HG03575 (cell line): ENCODE data around the gene UGT1A10.
"Not testable (repeated sequence)": the region's sequence is repeated elsewhere in the genome, so short reads cannot be mapped to it uniquely, and the experiment has no call there.

Source experiments
- ATAC-seq: cut with Tn5 transposase; IDR thresholded peaks from one replicate; pipeline ENCODE4 v1.9.1; 2021; ENCODE audit not compliant: unreplicated experiment, insufficient number of reproducible peaks, low FRiP score; ENCODE audit errors: extremely low read depth

The UGT1A10 gene

DNA sequence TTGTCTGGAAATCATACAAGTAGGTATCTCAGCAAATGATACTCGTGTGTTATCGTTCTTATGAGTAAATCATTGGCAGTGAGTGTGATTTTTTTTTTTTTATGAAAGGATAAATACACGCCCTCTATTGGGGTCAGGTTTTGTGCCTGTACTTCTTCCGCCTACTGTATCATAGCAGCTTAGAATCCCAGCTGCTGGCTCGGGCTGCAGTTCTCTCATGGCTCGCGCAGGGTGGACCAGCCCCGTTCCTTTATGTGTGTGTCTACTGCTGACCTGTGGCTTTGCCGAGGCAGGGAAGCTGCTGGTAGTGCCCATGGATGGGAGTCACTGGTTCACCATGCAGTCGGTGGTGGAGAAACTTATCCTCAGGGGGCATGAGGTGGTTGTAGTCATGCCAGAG lies at the start of gene UGT1A10:
Gene UGT1A10, plus strand, starts transcription at position 143 of the 400 bp plus-strand sequence. Its CDS starts 75 bp downstream, at position 218.
- ATAC-seq: not testable (repeated sequence)

DNA sequence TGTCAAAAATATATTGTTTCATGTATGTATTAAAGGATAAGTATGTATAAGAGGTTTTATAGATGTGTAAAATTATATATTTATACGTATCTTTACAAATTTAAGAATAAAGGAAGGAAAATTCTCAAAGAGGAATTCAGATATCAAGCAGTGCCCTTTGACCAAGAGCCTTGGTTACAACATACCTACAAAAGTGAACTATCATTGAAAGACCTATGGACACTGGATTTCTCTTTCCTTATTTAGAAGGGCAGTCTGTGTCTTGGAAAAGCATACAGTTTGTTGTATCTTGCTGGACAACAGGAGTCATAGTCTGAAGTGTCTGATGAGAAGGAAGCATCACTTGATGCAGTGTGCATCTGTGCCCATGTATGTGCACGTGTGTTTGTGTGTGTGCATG lies 47.8 kb upstream of the UGT1A10 start:
- no peak for ATAC-seq

DNA sequence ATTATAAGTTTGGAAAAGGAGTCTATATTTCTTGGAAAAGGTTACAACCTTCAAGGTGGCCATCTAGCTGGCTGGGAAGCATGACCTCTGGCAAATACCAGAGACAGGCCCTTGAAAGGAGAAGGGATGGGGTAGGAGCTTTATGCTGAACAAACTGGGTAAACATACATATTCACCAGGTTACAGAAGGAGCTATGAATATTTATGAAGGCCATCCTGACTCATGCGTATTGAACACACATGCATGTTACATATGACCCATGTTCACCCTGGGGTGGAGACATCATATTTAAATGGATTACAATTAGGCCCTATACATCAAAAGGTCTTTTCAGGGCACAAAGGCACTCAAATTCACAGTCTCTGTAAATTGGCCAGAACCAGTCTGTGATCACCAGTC lies 43.5 kb upstream of the UGT1A10 start:
- ATAC-seq: not testable (repeated sequence)

DNA sequence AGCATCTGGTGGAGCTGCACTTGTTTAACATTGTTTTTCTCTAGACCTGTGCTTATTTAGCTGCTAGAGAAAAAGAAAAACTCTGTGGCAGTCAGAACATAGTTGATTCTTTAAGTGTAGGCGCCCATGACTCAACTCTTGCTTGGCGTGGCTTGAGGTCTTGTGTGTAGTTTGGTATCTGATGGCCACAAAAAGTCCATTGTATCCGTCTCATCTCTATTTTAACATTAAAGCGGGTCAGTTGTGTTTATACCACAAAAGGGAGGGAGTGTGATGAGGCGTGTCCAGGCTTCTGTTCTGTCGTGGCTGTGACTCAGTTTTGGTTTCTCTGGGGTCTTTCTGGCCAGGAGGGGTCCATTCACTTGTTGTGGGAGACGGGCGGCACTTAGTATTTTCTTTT lies 43.0 kb upstream of the UGT1A10 start:
- no peak for ATAC-seq

DNA sequence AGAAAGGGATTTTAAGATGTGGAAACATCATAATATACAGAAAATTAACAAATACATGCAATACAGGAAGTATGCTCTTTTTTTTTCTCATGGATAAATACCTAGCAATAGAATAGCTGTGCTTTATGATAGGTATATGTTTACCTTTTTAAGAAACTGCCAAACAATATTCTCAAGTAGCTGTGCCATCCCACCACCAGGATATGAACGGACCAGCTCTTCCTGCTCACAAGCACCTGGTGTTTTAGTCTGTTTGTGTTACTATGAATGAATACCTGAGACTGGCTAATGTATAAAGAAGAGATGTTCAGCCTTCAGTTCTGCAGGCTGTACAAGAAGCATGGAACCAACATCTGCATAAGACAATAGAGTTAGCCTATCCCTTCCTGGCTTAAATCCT lies 38.7 kb upstream of the UGT1A10 start:
- ATAC-seq: no peak

DNA sequence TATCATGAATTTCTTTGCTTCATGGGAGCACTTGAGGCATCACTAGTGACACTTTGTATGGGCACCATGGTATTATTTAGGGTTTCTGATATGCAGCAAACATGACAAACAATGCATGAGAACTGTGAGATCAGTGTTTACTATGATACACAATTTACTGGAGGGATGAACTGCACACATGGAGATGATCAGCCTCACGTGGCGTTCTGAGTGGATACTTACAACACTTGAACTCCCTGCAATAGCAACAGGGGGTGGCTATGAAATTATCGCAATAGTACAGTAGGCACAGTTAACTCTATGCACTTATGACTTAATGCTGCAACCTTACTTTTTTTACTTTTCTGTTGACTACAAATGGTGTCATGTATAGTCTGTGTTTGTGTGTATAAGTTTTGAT lies 37.3 kb upstream of the UGT1A10 start:
- ATAC-seq: no peak

DNA sequence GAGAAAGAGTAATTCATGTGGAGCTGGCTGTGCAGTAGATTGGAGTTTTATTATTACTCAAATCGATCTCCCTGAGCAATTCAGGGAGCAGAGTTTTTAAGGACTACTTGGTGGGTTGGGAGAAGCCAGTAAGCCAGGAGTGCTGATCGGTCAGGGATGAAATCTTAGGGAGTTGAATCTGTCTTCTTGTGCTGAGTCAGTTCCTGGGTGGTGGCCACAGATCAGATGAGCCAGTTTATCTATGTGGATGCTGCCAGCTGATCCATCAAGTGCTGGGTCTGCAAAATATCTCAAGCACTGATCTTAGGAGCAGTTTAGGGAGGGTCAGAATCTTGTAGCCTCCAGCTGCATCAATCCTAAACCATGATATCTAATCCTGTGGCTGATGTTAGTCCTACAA lies 35.9 kb upstream of the UGT1A10 start:
- ATAC-seq: no peak

DNA sequence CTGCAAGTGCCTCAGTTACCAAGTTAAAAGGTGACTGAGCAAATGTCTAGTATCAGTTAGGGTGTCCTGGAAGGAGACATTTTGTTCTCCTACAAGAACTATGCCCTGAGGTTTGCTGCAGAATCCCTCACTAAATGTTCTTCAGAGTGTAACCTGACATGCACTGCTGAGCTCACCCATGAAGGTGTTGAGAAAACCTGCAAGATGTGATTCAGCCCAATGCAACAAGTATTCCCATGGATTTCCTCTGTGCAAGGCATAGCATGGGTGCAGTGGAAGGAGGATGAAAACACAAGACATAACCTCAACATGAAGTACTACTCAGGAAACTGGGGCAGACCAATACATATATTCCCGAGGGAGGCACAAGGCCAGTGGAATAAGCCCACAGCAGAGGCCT lies 34.2 kb upstream of the UGT1A10 start:
- no peak for ATAC-seq

DNA sequence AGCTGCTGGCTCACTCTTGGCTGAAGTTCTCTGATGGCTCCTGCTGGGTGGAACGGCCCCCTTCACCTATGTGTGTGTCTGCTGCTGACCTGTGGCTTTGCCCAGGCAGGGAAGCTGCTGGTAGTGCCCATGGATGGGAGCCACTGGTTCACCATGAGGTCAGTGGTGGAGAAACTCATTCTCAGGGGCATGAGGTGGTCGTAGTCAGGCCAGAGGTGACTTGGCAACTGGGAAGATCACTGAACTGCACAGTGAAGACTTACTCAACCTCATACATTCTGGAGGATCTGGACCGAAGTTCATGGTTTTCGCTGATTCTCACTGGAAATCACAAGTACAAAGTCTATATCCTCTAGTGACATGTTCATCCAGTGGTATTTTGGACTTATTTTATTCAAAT lies 32.7 kb upstream of the UGT1A10 start:
- no peak for ATAC-seq

DNA sequence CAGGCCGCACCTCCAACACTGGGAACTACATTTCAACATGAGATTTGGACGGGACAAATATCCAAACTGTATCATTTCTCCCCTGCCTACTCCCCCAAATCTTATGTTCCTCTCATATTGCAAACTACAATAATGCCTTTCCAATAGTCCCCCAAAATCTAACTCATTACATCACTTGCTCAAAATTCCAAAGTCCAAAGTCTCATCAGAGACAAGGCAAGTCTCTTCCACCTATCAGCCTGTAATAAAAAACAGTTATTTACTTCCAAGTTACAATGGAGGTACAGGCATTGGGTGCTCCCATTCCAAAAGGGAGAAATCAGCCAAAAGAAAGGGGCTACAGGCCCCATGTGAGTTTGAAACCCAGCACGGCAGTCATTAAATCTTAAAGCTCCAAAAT lies 31.4 kb upstream of the UGT1A10 start:
- no peak for ATAC-seq

DNA sequence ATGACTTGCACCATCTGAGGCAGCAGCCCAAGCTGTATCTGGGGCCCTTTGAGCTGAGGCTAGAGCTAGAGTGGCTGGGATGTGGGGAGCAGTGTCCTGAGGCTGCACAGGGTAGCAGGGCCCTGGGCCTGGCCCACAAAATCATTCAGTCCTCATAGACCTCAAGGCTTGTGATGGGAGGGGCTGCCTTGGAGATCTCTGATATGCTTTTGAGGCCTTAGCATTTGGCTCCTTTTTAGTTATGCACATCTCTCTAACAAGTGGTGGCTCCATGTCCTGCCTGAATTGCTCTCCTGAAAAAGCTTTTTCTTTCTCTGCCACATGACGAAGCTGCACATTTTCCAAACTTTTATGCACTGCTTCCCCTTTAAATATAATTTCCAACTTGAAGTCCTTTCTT lies 30.6 kb upstream of the UGT1A10 start:
- no peak for ATAC-seq

DNA sequence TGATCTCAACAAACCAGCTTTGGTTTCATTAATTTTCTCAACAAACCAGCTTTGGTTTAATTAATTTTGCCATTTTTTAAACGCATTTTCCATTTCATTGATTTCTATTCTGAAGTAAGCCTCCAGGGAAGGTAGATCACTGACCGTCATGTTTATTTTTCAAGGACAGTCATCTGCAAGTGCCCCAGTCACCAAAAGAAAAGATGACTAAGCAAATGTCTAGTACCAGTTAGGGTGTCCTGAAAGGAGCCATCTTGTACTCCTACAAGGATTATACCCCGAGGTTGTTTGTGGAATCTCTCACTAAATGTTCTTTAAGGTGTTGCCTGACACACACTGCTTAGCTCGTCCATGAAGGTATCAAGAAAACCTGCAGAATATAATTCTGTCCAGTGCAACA lies 25.0 kb upstream of the UGT1A10 start:
- ATAC-seq: no peak

DNA sequence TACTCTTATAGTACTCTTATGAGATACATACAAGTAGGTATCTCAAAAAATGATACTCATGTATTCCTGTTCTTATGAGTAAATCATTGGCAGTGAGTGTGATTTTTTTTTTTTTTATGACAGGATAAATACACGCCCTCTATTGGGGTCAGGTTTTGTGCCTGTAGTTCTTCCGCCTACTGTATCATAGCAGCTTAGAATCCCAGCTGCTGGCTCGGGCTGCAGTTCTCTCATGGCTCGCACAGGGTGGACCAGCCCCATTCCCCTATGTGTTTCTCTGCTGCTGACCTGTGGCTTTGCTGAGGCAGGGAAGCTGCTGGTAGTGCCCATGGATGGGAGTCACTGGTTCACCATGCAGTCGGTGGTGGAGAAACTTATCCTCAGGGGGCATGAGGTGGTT lies 18.8 kb upstream of the UGT1A10 start, which contains the start of gene UGT1A8:
Gene UGT1A8, plus strand, starts transcription at position 158 of the 400 bp plus-strand sequence. Its CDS starts 75 bp downstream, at position 233.
- not testable (repeated sequence) for ATAC-seq

DNA sequence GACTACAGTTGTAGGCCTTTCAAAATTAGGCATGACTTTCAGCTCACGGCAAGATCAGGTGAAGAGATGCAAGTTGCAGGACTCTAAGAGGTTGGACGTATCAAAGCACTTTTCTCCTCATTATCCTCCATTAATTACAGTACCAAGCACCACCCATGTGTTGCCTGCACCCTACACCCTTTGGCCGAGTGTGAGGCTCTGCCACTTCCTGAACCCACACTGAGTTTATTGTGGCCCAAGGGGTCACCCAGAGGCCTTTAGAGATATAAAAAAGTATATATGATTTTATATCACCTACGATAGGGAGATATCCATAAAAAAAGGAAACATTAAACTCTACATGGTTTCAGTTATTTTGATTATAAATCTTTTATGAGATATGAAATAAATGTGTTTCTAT lies 16.0 kb upstream of the UGT1A10 start:
- no peak for ATAC-seq

DNA sequence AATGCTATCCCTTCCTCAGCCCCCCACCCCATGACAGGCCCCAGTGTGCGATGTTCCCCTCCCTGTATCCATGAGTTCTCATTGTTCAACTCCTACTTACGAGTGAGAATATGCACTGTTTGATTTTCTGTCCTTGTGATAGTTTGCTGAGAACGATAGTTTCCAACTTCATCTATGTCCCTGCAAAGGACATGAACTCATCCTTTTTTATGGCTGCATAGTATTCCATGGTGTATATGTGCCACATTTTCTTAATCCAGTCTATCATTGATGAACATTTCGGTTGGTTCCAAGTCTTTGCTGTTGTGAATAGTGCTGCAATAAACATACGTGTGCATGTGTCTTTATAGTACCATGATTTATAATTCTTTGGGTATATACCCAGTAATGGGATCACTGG lies 14.4 kb upstream of the UGT1A10 start:
- not testable (repeated sequence) for ATAC-seq

DNA sequence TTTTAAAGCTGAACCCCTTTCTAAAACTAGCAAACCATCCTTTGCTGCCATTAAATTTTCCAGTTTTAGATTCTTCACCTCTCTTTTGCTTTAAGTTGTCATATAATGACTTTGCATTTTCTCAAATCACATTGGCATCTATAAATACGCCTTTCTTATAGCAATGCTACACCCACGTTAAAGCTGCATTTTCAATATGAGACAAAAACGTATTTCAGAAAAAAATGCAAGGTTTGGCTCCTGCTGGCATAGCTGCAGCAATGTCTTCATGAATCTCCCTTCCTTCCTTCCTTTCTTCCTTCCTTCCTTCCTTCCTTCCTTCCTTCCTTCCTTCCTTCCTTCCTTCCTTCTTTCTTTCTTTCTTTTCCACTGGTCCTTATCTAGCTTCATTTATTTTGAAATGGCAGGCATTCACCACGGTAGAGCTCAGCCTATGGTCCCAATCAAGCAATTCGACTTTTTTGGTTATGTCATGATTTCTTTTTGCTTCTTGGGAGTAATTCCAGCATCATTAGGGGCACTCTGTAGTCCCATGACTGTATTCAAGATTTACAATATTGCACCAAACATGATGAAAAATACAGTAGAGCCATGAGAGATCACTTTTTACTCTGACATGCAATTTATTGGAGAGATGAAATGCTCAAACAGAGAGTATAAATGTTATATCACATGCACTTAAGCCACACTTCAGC lies 8.8 kb upstream of the UGT1A10 start:
- ATAC-seq: no peak

DNA sequence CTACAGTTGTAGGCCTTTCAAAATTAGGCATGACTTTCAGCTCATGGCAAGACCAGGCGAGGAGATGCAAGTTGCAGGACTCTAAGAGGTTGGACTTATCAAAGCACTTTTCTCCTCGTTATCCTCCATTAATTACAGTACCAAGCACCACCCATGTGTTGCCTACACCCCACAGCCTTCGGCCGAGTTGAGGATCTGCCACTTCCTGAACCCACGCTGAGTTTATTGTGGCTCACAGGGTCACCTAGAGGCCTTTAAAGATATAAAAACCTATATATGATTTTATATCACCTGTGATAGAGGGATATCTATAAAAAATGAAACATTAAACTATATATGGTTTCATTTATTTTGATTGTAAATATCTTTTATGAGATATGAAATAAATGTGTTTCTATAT lies 2.6 kb downstream of the UGT1A10 start:
- ATAC-seq: no peak

DNA sequence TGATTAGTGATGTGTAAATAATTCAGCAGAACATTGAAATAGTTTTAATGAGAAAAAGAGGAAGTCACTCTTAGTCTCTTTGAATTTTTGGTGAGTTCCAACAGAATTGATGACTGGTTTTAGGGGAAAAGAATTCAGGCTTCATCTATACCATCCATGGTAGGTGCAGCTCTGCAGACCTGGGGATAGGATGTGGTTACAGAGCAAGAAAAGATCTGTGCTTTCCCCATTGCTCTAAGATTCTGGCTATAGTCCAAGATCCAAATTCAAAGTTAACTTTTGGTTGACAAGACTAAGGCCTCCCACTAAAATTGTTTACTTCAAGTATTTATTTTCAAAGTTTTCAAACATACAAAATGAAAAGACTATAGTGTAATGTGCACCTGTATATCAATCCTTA lies 3.6 kb downstream of the UGT1A10 start:
- no peak for ATAC-seq

DNA sequence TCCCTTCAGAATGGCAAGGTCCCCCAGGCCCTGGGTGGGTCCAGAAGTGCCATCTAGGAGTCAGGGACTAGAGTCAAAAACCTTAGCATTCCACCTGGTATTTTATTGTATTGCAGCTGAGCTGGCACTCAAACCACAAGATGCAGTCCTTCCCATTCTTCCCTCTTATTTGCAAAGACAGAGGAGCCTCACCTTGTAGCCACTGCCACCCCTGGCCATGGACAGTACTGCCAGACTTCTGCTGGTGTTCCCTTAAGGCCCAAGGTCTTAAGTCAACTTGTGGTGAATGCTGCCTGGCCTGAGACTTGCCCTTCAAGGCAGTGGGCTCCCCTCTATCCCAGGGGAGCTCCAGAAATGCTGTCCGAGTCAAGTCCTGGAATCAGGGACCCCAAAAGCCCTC lies 6.9 kb downstream of the UGT1A10 start:
- ATAC-seq: no peak

DNA sequence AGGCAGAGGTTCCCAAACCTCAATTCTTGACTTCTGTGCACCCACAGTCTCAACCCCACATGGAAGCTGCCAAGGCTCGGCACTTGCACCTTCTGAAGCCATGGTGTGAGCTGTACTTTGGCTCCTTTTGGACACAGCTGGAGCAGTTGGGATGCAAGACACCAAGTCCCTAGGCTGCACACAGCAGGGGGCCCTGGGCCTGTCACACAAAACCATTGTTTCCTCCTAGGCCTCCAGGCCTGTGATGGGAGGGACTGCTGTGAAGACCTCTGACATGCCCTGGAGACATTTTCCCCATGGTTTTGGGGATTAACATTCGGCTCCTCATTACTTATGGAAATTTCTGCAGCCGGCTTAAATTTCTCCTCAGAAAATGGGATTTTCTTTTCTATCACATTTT lies 9.8 kb downstream of the UGT1A10 start:
- ATAC-seq: not testable (repeated sequence)

DNA sequence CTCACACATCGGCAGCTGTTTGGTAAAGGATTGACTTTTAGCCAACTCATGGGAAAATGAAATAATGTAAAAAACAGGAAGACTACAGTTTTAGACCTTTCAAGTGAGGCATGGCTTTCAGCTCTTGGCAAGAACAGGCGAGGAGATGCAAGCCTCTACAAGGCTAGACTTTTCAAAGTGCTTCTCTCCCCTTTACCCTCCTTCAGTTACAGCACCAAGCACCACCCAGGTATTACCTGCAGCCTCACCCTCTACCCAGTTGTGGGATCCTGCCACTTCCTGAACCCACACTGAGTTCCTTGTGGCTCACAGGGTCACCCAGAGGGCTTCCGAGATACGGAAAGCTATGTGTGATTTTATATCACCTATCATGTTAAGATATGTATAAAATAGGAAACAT lies 14.7 kb downstream of the UGT1A10 start:
- ATAC-seq: no peak
